GM12875 (cell line): ENCODE data around the gene LGI4.

Experiments used
- H3K4me3 ChIP-seq: one replicate; pipeline ENCODE4 v1.5.1; 2011; ENCODE audit warnings: low read depth, low read length, control low read depth
- TF ChIP-seq, protein P1 (sequence below): IDR thresholded peaks from 2 replicates; pipeline ENCODE4 v1.5.1; 2011; ENCODE audit warnings: low read depth, mild to moderate bottlenecking, control low read depth, inconsistent platforms, low read length, moderate library complexity, borderline replicate concordance; ENCODE audit not compliant: insufficient read depth

The LGI4 gene

DNA sequence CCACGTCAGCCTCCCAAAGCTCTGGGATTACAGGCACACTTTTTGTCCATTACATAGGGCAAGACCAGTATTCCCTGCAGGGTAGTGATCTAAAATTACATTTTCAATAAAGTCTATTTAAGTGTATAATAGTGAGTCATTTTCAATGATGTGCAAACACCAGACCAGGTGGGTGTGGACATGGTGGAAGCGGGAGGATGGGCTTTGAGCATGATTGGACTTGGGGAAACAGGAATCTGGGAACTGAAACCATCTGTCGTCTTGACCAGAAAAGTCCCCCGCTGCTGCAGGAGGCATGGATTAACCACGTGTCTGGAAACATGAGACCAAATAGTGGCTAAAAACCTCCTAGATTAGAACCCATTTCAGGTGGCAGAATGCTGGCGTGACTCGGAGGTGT, 14.4 kb downstream of the LGI4 start:
- TF ChIP-seq, protein P1, sequence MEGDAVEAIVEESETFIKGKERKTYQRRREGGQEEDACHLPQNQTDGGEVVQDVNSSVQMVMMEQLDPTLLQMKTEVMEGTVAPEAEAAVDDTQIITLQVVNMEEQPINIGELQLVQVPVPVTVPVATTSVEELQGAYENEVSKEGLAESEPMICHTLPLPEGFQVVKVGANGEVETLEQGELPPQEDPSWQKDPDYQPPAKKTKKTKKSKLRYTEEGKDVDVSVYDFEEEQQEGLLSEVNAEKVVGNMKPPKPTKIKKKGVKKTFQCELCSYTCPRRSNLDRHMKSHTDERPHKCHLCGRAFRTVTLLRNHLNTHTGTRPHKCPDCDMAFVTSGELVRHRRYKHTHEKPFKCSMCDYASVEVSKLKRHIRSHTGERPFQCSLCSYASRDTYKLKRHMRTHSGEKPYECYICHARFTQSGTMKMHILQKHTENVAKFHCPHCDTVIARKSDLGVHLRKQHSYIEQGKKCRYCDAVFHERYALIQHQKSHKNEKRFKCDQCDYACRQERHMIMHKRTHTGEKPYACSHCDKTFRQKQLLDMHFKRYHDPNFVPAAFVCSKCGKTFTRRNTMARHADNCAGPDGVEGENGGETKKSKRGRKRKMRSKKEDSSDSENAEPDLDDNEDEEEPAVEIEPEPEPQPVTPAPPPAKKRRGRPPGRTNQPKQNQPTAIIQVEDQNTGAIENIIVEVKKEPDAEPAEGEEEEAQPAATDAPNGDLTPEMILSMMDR = no peak
- no peak overlapping the region for H3K4me3 ChIP-seq

DNA sequence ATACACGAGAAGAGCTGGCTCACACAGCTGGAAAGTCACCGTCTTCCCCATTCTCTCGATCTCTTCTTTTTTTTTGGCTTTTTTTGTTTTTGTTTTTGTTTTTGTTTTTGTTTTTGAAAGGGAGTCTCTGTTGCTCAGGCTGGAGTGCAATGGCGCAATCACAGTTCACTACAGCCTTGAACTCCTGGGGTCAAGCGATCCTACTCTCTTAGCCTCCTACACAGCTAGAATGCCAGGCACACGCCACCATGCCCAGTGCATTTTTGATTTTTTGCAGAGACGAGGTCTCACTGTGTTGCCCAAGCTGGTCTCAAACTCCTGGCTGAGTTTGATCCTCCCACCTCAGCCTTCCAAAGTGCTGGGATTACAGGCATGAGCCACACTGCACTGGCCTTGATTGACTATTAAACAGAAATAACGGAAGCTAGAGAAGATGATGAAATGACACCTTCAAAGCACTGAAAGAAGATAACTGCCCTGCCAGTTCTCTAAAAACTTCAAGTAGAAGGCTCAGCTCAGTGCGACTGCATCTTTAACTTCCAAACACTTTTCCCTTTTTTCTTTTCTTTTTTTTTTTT, 15.2 kb downstream of the LGI4 start:
- TF ChIP-seq, protein P1 = no peak
- H3K4me3 ChIP-seq = no peak overlapping the region

DNA sequence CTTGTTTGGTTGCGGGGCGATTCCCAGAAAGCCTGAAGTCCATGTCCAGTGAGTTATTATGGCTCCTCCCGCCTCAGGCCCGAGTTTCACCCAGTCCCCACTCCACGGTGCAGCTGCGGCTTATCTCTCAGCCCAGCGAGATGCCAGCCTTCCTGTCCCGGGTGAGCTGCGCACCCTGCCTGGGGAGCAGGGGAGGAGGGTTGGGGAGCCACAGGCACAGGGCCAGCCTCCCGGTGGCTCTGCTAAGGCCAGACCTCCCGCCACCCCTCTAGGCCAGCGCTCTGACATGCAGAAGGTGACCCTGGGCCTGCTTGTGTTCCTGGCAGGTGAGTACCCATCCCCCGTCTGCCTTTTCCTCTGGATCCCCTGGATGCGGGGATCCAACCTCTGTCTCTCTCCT, 15.8 kb downstream of the LGI4 start:
- TF ChIP-seq, protein P1 = no peak
- H3K4me3 ChIP-seq = no peak overlapping the region

DNA sequence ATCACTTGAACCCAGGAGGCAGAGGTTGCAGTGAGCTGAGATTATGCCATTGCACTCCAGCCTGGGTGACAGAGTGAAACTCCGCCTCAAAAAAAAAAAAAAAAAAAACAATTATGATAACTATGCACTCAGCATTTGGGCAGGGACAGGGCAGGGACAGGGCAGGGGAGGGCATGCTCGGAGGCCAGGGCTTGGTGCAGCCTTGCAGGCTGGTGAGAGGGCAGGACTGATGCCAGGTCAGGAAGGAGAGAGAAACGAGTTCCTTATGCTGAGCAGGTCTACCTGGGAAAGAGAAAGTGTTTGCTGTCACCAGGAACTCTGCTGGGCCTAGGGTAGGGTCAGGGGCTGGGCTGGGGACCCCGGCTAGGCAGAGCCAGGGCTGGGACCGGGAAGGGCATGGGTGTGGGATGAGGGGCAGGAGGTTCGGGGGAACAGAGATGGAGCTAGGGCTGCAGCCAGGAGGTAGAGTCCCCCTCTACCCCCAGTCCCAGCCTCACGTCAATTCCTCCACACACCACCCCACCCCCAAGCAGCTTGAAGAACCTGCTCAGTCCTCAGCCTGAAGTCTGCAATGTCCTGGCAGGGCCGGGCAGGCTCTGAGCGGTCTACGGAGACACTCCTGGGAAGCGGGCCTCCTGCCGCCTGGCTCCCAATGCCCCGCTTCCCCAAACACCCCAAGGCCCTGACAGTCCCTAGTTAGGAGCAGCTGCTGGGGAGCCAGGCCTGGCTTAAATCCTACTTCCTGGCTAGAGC, 16.4 kb downstream of the LGI4 start:
- no peak overlapping the region for H3K4me3 ChIP-seq
- TF ChIP-seq, protein P1 = no peak

DNA sequence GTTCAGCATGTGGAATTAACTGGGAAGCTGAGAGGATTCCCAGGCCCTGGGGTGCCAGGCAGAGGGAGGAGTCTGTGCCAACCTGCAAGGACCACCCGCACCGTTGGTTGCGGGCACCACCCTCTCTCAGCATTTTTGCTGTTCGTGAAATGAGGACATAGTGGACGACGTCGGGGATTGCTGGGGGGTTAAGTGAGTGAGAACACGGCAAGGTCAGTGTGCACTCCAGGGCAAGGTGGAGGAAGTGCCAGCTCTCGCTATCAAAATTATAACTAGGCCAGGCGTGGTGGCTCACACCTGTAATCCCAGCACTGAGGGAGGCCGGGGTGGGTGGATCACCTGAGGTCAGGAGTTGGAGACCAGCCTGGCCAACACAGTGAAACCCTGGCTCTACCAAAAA, 17.1 kb downstream of the LGI4 start:
- H3K4me3 ChIP-seq = no peak overlapping the region
- TF ChIP-seq, protein P1 = no peak

DNA sequence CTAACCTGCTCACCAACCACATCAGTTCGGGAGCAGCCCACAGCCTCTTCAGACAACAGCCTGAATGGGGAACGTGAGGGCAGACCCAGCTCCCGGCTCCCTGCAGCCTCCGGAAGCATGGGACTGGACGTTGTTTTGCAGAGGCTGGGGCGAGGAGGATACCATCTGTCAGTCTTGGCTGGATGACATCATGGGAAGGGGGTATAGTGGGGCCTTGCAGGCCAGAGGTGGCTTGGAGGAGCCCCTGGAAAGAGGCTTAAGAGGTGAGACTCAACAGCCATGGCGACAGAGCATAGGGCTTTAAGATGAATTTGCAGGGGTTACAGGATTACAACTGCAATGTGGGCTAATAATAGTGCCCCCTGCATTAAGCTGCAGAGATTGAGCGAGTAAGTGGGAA, 17.7 kb downstream of the LGI4 start:
- no peak overlapping the region for H3K4me3 ChIP-seq
- TF ChIP-seq, protein P1 = no peak
